ENCODE data around the gene COL5A1. TPM values are rescaled to one million over a fixed set of nuclear protein-coding genes. Genes with fewer than 3 reads are reported as not detected.

The COL5A1 gene
- total RNA-seq, 1 donor, result 801 TPM

DNA sequence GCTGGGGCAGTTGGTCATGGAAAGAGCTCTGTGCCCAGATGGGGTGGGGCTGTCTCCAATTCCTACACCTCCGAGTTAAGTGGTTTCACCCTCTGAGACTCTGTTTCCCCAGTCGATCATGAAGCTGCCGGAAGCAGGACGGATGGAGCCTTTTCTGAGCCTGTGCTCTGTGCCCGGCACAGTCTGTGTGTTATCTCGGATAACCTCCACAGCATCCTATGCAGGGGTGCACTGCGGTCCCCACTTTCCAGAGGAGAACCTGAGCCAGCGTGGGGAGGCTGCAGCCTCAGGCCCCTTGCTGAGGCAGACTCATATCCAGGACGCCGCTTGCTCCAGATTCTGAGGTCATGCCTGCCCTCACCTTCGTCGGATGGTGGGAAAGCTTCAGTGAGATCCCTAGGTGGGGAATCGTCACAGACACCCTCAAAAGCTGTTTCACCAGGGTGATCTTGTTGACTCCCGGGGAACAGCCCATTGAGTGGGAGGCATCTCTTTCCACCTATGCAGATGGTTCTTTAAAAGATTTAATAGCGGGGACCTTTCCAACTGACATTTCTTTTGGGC lies 6.9 kb upstream of the COL5A1 start:
- Histone ChIP-seq H3K4me2 (ENCODE audit: insufficient read depth, low read length) (no peak overlapping the region), H3K4me1 (ENCODE audit: insufficient read depth, low read length) (peaks cover 5% of the 10 kb centered on the region)
- TF ChIP-seq, protein P1, sequence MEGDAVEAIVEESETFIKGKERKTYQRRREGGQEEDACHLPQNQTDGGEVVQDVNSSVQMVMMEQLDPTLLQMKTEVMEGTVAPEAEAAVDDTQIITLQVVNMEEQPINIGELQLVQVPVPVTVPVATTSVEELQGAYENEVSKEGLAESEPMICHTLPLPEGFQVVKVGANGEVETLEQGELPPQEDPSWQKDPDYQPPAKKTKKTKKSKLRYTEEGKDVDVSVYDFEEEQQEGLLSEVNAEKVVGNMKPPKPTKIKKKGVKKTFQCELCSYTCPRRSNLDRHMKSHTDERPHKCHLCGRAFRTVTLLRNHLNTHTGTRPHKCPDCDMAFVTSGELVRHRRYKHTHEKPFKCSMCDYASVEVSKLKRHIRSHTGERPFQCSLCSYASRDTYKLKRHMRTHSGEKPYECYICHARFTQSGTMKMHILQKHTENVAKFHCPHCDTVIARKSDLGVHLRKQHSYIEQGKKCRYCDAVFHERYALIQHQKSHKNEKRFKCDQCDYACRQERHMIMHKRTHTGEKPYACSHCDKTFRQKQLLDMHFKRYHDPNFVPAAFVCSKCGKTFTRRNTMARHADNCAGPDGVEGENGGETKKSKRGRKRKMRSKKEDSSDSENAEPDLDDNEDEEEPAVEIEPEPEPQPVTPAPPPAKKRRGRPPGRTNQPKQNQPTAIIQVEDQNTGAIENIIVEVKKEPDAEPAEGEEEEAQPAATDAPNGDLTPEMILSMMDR (IDR thresholded peaks at IDR 0.05; ENCODE audit: extremely low read depth, low read depth, low read length), result no peak

DNA sequence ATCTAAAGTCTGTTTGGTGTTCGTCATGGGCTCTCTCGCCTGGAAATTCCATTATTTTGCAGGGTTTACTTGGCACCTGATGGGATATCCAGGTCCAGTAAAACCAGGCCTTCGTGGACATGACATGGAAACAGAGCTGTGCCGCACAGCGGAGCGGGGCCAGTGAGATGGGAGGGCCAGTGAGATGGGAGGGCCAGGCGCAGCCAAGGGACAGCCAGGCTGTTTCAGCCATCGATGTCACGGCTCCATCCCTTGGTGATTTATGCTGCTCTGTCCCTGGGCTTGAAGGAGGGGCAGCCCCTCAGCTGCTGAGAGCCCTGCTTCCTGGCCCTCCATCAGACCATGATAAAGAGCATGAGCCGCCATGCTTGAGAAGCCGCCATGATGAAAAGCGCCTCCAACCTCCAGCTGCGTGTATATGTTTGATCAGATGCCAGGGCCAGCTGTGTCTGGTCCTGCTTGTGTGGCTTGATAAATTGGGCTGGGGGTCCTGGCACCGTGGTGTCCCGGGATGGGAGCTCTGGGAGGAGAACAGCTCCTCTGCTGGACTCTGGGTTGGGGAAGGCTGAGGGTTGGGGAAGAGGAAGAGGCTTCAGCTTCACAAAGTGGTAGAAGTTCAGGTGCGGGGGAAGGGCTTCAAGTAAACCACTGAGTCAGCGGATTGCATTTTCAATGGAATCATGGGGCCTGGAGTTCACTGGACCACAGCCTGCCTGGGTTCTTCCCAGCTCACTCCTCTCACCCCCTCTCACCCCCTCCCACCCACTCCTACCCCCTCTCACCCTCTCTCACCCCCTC lies 6.1 kb upstream of the COL5A1 start:
- H3K27ac ChIP-seq (ENCODE audit: low read depth, low read length), result no peak overlapping the region
- H3K79me2 ChIP-seq (ENCODE audit: insufficient read depth, low read length), result no peaks in the 10 kb centered on the region
- H2AFZ ChIP-seq (ENCODE audit: low read length), result no peak overlapping the region
- no peaks in the 10 kb centered on the region for H3K36me3 ChIP-seq (ENCODE audit: insufficient read depth, low read length)
- H3K4me1 ChIP-seq (ENCODE audit: insufficient read depth, low read length), result peaks cover 8% of the 10 kb centered on the region
- peak; percentile 32 for DNase-seq (ENCODE audit: insufficient read length, low spot score, missing footprints)
- no peak overlapping the region for H3K4me2 ChIP-seq (ENCODE audit: insufficient read depth, low read length)
- no peaks in the 10 kb centered on the region for H3K9me3 ChIP-seq (ENCODE audit: low read depth, low read length)
- no peaks in the 10 kb centered on the region for H3K27me3 ChIP-seq (ENCODE audit: insufficient read depth, low read length)
- TF ChIP-seq, protein P1 (IDR thresholded peaks at IDR 0.05; ENCODE audit: extremely low read depth, low read depth, low read length), result no peak
- H4K20me1 ChIP-seq (ENCODE audit: insufficient read depth, low read length), result no peaks in the 10 kb centered on the region
- H3K4me3 ChIP-seq (ENCODE audit: insufficient read depth, low read length), result no peak overlapping the region

More for the DNA sequence above, 6.9 kb upstream of the COL5A1 start:
- Histone ChIP-seq H4K20me1 (ENCODE audit: insufficient read depth, low read length) (no peaks in the 10 kb centered on the region), H3K79me2 (ENCODE audit: insufficient read depth, low read length) (no peaks in the 10 kb centered on the region), H3K4me3 (ENCODE audit: insufficient read depth, low read length) (no peak overlapping the region), H3K27me3 (ENCODE audit: insufficient read depth, low read length) (no peaks in the 10 kb centered on the region), H2AFZ (ENCODE audit: low read length) (no peak overlapping the region), H3K27ac (ENCODE audit: low read depth, low read length) (no peak overlapping the region), H3K36me3 (ENCODE audit: insufficient read depth, low read length) (no peaks in the 10 kb centered on the region), H3K9me3 (ENCODE audit: low read depth, low read length) (no peaks in the 10 kb centered on the region)
- peak; percentile 26 for DNase-seq (ENCODE audit: insufficient read length, low spot score, missing footprints)

GRCh38 chr9:134636149-134636507 lies 5.5 kb upstream of the COL5A1 start:
- H2AFZ ChIP-seq (ENCODE audit: low read length), result no peak overlapping the region
- no peaks in the 10 kb centered on the region for H3K27me3 ChIP-seq (ENCODE audit: insufficient read depth, low read length)
- no peaks in the 10 kb centered on the region for H4K20me1 ChIP-seq (ENCODE audit: insufficient read depth, low read length)

GRCh38 chr9:134637241-134637640 lies 4.4 kb upstream of the COL5A1 start:
- Histone ChIP-seq H3K27ac (ENCODE audit: low read depth, low read length) (no peak overlapping the region), H3K4me3 (ENCODE audit: insufficient read depth, low read length) (no peak overlapping the region), H3K27me3 (ENCODE audit: insufficient read depth, low read length) (no peaks in the 10 kb centered on the region), H2AFZ (ENCODE audit: low read length) (peak overlapping the region; percentile 0), H3K36me3 (ENCODE audit: insufficient read depth, low read length) (no peaks in the 10 kb centered on the region), H4K20me1 (ENCODE audit: insufficient read depth, low read length) (no peaks in the 10 kb centered on the region), H3K4me2 (ENCODE audit: insufficient read depth, low read length) (no peak overlapping the region), H3K4me1 (ENCODE audit: insufficient read depth, low read length) (peaks cover 15% of the 10 kb centered on the region), H3K9me3 (ENCODE audit: low read depth, low read length) (no peaks in the 10 kb centered on the region), H3K79me2 (ENCODE audit: insufficient read depth, low read length) (peaks cover 7% of the 10 kb centered on the region)
- DNase-seq (ENCODE audit: insufficient read length, low spot score, missing footprints), result peak; percentile 90
- TF ChIP-seq, protein P1 (IDR thresholded peaks at IDR 0.05; ENCODE audit: extremely low read depth, low read depth, low read length), result peak; percentile 17

More at GRCh38 chr9:134636149-134636507, 5.5 kb upstream of the COL5A1 start:
- Histone ChIP-seq H3K4me1 (ENCODE audit: insufficient read depth, low read length) (peaks cover 14% of the 10 kb centered on the region), H3K9me3 (ENCODE audit: low read depth, low read length) (no peaks in the 10 kb centered on the region), H3K4me2 (ENCODE audit: insufficient read depth, low read length) (no peak overlapping the region), H3K4me3 (ENCODE audit: insufficient read depth, low read length) (no peak overlapping the region), H3K79me2 (ENCODE audit: insufficient read depth, low read length) (no peaks in the 10 kb centered on the region), H3K27ac (ENCODE audit: low read depth, low read length) (no peak overlapping the region), H3K36me3 (ENCODE audit: insufficient read depth, low read length) (no peaks in the 10 kb centered on the region)
- TF ChIP-seq, protein P1 (IDR thresholded peaks at IDR 0.05; ENCODE audit: extremely low read depth, low read depth, low read length), result no peak
- DNase-seq (ENCODE audit: insufficient read length, low spot score, missing footprints), result peak; percentile 41

All from osteoblast (primary cell).